Lower leg skin (tissue), 4 donors: ENCODE data around the gene BRK1. TPM values are rescaled to one million over a fixed set of nuclear protein-coding genes. Genes with fewer than 3 reads are reported as not detected.
"Not testable (repeated sequence)": the region's sequence is repeated elsewhere in the genome, so short reads cannot be mapped to it uniquely, and the experiment has no call there.

ENCODE experiments used
- DNase-seq, 2 donors: peaks; one replicate each; pipeline ENCODE4 v3.0.0-alpha.2; 2019; ENCODE audit warnings: low spot score in 2 of 2
- H3K4me3 ChIP-seq: fragments of 200-600 bp; sonication (generic); 2 replicates; pipeline ENCODE4 v1.5.1; 2017; ENCODE audit warnings: mild to moderate bottlenecking, low read depth; ENCODE audit not compliant: poor library complexity, severe bottlenecking
- CTCF ChIP-seq, 3 donors: fragments of 450-650 bp; IDR thresholded peaks; one replicate each; pipeline ENCODE4 v1.5.1; 2016; ENCODE audit warnings: antibody characterized with exemption in 3 of 3, mild to moderate bottlenecking in 3 of 3, moderate library complexity in 2 of 3
- POLR2A ChIP-seq, 2 donors: fragments of 450-650 bp; IDR thresholded peaks; one replicate each; pipeline ENCODE4 v1.6.1; 2016 to 2017; ENCODE audit warnings: antibody characterized with exemption in 2 of 2, mild to moderate bottlenecking in 1 of 2, moderate library complexity in 1 of 2
- WGBS, 2 donors: methylation state at CpG; one replicate each; pipeline ENCODE4 v1.1.5; 2018; 5-methylcytosine and 5-hydroxymethylcytosine counted together
- intact Hi-C: fragments of 100-400 bp; cut with DNase I; formaldehyde crosslinking; loops from one replicate; pipeline ENCODE4 v1.15.0; 2023; ENCODE audit warnings: low total_unique reads
- total RNA-seq, 4 donors: library from RNA; depleted of rRNA; stranded (reverse); fragments of >200 nt; gene quantifications; one replicate each; pipeline ENCODE4 v1.1.0, GENCODE V29; 2016

BRK1 gene
- total RNA-seq, 4 donors from 2014 or later, result 48.0 to 111 (median 78.7) TPM

DNA sequence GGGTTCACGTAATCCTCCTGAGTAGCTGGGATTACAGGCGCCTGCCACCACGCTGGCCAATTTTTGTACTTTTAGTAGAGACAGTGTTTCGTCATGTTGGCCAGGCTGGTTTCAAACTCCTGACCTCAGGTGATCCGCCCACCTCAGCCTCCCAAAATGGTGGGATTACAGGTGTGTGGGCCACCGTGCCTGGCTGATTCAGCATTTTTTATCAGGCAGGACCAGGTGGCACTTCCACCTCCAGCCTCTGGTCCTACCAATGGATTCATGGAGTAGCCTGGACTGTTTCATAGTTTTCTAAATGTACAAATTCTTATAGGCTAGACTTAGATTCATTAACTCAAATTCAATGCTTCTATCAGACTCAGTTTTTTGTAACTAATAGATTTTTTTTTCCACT lies 35.5 kb downstream of the BRK1 start:
- WGBS, 2 donors, result 75 to 80% methylated on average over 6 of the region's 6 CpGs
- no peak for DNase-seq
- no peak for TF ChIP-seq CTCF (IDR thresholded peaks at IDR 0.05)
- no peak for TF ChIP-seq POLR2A (IDR thresholded peaks at IDR 0.05)
- H3K4me3 ChIP-seq, result no peak overlapping the region
- intact Hi-C loops, result no loop called here

DNA sequence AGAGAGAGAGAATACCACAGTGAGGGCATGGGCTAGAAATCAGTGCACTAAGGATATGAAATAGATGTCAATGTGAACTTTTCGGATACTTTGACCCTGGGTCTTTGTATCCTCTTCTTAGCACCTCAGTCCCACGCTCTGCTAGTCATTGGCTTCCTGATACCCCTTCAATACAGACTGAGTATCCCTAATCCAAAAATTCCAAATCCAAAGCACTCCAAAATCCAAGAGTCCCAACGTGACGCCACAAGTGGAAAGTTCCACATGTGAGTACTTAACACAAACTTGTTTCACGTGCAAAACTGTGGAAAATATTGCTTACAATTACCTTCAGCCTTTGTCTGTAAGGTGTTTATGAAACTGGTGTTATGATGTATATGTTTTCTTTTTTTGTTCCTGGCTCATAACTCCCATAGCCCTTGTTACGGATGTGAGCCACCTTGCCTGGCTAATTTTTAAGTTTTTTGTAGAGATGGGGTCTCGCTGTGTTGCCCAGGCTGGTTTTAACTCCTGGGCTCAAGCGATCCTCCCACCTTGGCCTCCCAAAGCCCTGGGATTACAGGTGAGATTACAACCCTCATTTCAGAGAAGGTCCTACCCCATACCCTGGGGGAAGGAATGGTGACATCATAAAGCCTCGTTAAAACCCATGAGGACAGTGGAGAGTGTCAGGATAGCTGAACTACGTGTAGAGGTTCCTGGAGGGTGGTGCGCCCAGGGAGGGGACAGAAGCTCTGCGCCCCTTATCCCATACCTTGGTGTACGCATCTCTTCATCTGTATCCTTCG lies 39.1 kb downstream of the BRK1 start:
- TF ChIP-seq POLR2A (IDR thresholded peaks at IDR 0.05) (no peak), CTCF (IDR thresholded peaks at IDR 0.05) (no peak)
- no peak overlapping the region for H3K4me3 ChIP-seq
- WGBS, 2 donors, result 85 to 88% methylated on average over 14 of the region's 14 CpGs
- intact Hi-C loops, result no loop called here
- no peak for DNase-seq

DNA sequence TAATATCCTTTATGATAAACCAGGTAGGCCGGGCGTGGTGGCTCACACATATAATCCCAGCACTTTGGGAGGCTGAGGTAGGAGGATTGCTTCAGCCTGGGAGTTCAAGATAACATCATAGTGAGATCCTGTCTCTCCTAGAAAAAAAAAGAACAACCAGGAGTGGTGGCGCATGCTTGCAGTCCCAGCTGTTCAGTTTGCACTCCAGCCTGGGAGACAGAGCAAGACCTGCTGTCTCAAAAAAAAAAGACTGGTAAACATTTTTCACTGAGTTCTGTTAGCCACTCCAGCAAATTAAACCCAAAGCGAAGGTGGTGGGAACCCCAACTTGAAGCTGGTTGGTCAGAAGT lies 39.6 kb downstream of the BRK1 start:
- DNase-seq, result no peak
- intact Hi-C loops, result no loop called here
- H3K4me3 ChIP-seq, result no peak overlapping the region
- no peak for TF ChIP-seq CTCF (IDR thresholded peaks at IDR 0.05)
- TF ChIP-seq POLR2A (IDR thresholded peaks at IDR 0.05), result no peak
- WGBS, 2 donors, result 90 to 91% methylated on average over 4 of the region's 4 CpGs

- TF ChIP-seq CTCF (IDR thresholded peaks at IDR 0.05) (no peak), POLR2A (IDR thresholded peaks at IDR 0.05) (no peak)
- intact Hi-C loops, result no loop called here
- no peak overlapping the region for H3K4me3 ChIP-seq
- WGBS, 2 donors, result 98 to 99% methylated on average over 4 of the region's 4 CpGs
- DNase-seq, result no peak
Measured at GRCh38 chr3:10155658-10156057, 40.2 kb downstream of the BRK1 start.

- 48 to 57% methylated on average over 4 of the region's 4 CpGs for WGBS, 2 donors
- TF ChIP-seq CTCF (IDR thresholded peaks at IDR 0.05) (no peak), POLR2A (IDR thresholded peaks at IDR 0.05) (no peak)
- no peak overlapping the region for H3K4me3 ChIP-seq
- intact Hi-C loops, result no loop called here
- DNase-seq, result no peak
Measured at GRCh38 chr3:10157031-10157430, 41.6 kb downstream of the BRK1 start.

DNA sequence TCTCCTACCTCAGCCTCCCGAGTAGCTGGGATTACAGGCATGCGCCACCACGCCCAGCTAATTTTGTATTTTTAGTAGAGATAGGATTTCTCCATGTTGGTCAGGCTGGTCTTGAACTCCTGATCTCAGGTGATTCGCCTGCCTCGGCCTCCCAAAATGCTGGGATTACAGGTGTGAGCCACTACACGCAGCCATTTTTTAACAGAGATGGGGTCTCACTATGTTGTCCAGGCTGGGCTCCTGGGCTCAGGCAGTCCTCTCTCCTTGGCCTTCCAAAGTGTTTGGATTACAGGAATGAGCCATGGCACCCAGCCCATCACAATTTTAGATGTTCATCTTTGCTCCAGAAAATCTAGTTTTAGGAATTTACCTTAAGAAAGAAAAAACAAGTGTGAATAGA lies 43.1 kb downstream of the BRK1 start:
- DNase-seq, H3K4me3 ChIP-seq, intact Hi-C loops: not testable (repeated sequence)
- WGBS, 2 donors, result 93 to 97% methylated on average over 6 of the region's 6 CpGs
